ENCODE data around the gene DUOXA1. TPM values are rescaled to one million over a fixed set of nuclear protein-coding genes. Genes with fewer than 3 reads are reported as not detected.

DUOXA1 gene
- total RNA-seq, 4 donors from 2014 or later: not detected

- TF ChIP-seq POLR2A (IDR thresholded peaks at IDR 0.05) (no peak), CTCF (IDR thresholded peaks at IDR 0.05 in 4 of 5, conservative IDR thresholded peaks at IDR 0.05 in 1 of 5) (no peak)
- DNase-seq (no peak), ATAC-seq (no peak)
- Histone ChIP-seq H3K27me3 (peaks cover 49 to 62% (median 52%) of the 10 kb centered on the region in 3 donors), H3K9me3 (no peaks in the 10 kb centered on the region), H3K4me1 (no peaks in the 10 kb centered on the region), H3K4me3 (no peak overlapping the region), H3K27ac (no peak overlapping the region), H3K36me3 (no peaks in the 10 kb centered on the region)
- intact Hi-C loops (cut with DNase I; ENCODE audit: low total_unique reads) (no loop called here), in situ Hi-C loops (cut with MboI; ENCODE audit: low sequenced_read_pairs in 4 of 4) (no loop called here)
These were observed 3.9 kb upstream of the DUOXA1 start for GRCh38 chr15:45133561-45133920.

DNA sequence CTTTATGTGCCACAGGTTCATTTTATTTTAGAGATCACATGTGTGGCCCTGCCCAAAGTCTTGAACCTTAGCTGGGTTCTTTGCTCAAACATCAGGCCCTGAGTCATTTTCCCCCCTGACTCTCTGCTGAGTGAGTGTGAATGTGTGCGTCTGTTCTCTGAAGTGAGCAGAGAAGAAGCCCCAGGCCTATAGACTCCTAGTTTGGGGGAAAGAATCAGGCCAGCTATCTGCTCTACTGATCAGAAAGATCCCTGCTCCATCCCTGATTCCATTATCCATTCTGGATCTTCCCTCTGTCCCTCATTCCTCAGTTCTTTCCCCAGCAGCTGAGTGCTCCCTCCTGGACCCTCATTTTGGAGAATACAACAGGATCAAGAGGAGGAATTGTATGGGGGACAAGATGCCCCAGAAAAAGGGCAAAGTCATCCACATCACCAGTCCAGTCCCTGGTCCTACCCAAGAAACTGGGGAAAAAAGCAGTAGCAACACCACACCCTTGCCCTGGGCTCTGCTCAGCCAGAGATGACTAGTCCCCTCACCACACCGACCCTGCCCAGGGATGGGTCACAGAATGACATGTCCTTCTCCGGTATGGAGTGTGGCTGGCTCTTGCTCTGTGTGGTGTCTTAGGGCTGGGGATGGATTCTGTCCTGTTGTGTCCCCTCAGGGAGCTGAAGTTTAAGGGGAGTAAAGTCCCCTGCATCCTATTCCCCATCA lies 3.3 kb upstream of the DUOXA1 start:
- in situ Hi-C loops (cut with MboI; ENCODE audit: low sequenced_read_pairs in 4 of 4): no loop called here
- no peaks in the 10 kb centered on the region for H3K4me1 ChIP-seq
- TF ChIP-seq CTCF (IDR thresholded peaks at IDR 0.05 in 4 of 5, conservative IDR thresholded peaks at IDR 0.05 in 1 of 5) (no peak), POLR2A (IDR thresholded peaks at IDR 0.05) (no peak)
- no peak overlapping the region for H3K4me3 ChIP-seq
- no peak for ATAC-seq
- H3K27ac ChIP-seq: no peak overlapping the region
- no peak for DNase-seq
- no peaks in the 10 kb centered on the region for H3K9me3 ChIP-seq
- intact Hi-C loops (cut with DNase I; ENCODE audit: low total_unique reads): no loop called here
- H3K27me3 ChIP-seq: peaks cover 54 to 62% (median 57%) of the 10 kb centered on the region in 3 donors
- no peaks in the 10 kb centered on the region for H3K36me3 ChIP-seq

GRCh38 chr15:45131510-45131909 lies 1.8 kb upstream of the DUOXA1 start:
- in situ Hi-C loops (cut with MboI; ENCODE audit: low sequenced_read_pairs in 4 of 4): no loop called here
- Histone ChIP-seq H3K4me1 (no peaks in the 10 kb centered on the region), H3K36me3 (no peaks in the 10 kb centered on the region), H3K4me3 (no peak overlapping the region), H3K27me3 (peaks cover 57 to 59% (median 58%) of the 10 kb centered on the region in 3 donors), H3K27ac (no peak overlapping the region), H3K9me3 (no peaks in the 10 kb centered on the region)
- no peak for TF ChIP-seq CTCF (IDR thresholded peaks at IDR 0.05 in 4 of 5, conservative IDR thresholded peaks at IDR 0.05 in 1 of 5)
- no peak for TF ChIP-seq POLR2A (IDR thresholded peaks at IDR 0.05)
- DNase-seq: no peak
- intact Hi-C loops (cut with DNase I; ENCODE audit: low total_unique reads): no loop called here
- ATAC-seq: no peak

GRCh38 chr15:45130291-45131000 lies 767 bp upstream of the DUOXA1 start:
- Histone ChIP-seq H3K27me3 (peaks cover 51 to 52% (median 52%) of the 10 kb centered on the region in 3 donors), H3K4me3 (no peak overlapping the region), H3K27ac (no peak overlapping the region), H3K4me1 (no peaks in the 10 kb centered on the region), H3K9me3 (no peaks in the 10 kb centered on the region), H3K36me3 (no peaks in the 10 kb centered on the region)
- ATAC-seq: no peak
- in situ Hi-C loops (cut with MboI; ENCODE audit: low sequenced_read_pairs in 4 of 4): no loop called here
- DNase-seq: no peak
- intact Hi-C loops (cut with DNase I; ENCODE audit: low total_unique reads): no loop called here
- TF ChIP-seq CTCF (IDR thresholded peaks at IDR 0.05 in 4 of 5, conservative IDR thresholded peaks at IDR 0.05 in 1 of 5): no peak
- no peak for TF ChIP-seq POLR2A (IDR thresholded peaks at IDR 0.05)
